ENCODE measurements around the gene KCNMA1.

KCNMA1 gene

GRCh38 chr10:77286531-77287508 is 350.8 kb downstream of the KCNMA1 start:
- Histone ChIP-seq H3K4me1 (ENCODE audit: control insufficient read depth, insufficient read depth, low read length) (0 out of 2 replicates have a peak, but pooled peaks cover 2% of the 10 kb centered on the region), H3K36me3 (ENCODE audit: control insufficient read depth, insufficient read depth, low read length) (no peaks in the 10 kb centered on the region), H3K9me3 (ENCODE audit: control insufficient read depth, insufficient read depth, low read length) (no peaks in the 10 kb centered on the region), H3K27me3 (ENCODE audit: control insufficient read depth, insufficient read depth, low read length) (no peaks in the 10 kb centered on the region), H3K4me3 (ENCODE audit: low read length) (no peak overlapping the region), H3K27ac (ENCODE audit: low read length) (no peak overlapping the region)
- DNase-seq (ENCODE audit: low read depth, low spot score), result no peak
- WGBS (ENCODE audit: insufficient coverage, insufficient read length), result no CpG with 5 or more reads among the region's 6 CpGs

GRCh38 chr10:77285529-77286182 is 352.0 kb downstream of the KCNMA1 start:
- H3K4me1 ChIP-seq (ENCODE audit: control insufficient read depth, insufficient read depth, low read length), result 0 out of 2 replicates have a peak, but pooled peaks cover 2% of the 10 kb centered on the region
- no peak overlapping the region for H3K4me3 ChIP-seq (ENCODE audit: low read length)
- DNase-seq (ENCODE audit: low read depth, low spot score), result no peak
- no peaks in the 10 kb centered on the region for H3K36me3 ChIP-seq (ENCODE audit: control insufficient read depth, insufficient read depth, low read length)
- no CpG with 5 or more reads among the region's 1 CpG for WGBS (ENCODE audit: insufficient coverage, insufficient read length)
- no peak overlapping the region for H3K27ac ChIP-seq (ENCODE audit: low read length)
- H3K27me3 ChIP-seq (ENCODE audit: control insufficient read depth, insufficient read depth, low read length), result no peaks in the 10 kb centered on the region
- H3K9me3 ChIP-seq (ENCODE audit: control insufficient read depth, insufficient read depth, low read length), result no peaks in the 10 kb centered on the region

- H3K27me3 ChIP-seq (ENCODE audit: control insufficient read depth, insufficient read depth, low read length), result no peaks in the 10 kb centered on the region
- H3K4me1 ChIP-seq (ENCODE audit: control insufficient read depth, insufficient read depth, low read length), result 0 out of 2 replicates have a peak, but pooled peaks cover 2% of the 10 kb centered on the region
- H3K9me3 ChIP-seq (ENCODE audit: control insufficient read depth, insufficient read depth, low read length), result no peaks in the 10 kb centered on the region
- no peak overlapping the region for H3K27ac ChIP-seq (ENCODE audit: low read length)
- no peak for DNase-seq (ENCODE audit: low read depth, low spot score)
- WGBS (ENCODE audit: insufficient coverage, insufficient read length), result no CpG with 5 or more reads among the region's 6 CpGs
- no peaks in the 10 kb centered on the region for H3K36me3 ChIP-seq (ENCODE audit: control insufficient read depth, insufficient read depth, low read length)
- H3K4me3 ChIP-seq (ENCODE audit: low read length), result no peak overlapping the region
These were observed 352.8 kb downstream of the KCNMA1 start for GRCh38 chr10:77284797-77285196.

DNA sequence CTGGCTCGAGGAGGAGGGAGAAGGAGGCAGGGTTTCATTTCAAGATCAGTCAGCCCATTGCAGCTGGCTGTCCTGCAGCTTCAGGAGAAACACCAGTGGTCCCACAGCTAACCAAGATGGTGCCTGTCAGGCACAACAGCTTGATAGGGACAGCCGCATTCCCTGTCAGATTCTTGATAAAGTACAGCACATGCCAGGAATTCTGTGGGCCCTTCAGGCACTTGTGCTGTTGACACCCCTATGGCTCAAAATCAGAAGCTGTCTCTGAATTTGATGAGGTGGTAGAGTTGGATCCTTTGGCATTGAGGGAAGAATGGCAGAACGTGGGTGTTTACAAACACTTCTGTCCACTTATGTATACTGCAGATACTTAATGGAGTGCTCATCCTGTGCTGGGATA is 354.3 kb downstream of the KCNMA1 start:
- no peak overlapping the region for H3K27ac ChIP-seq (ENCODE audit: low read length)
- H3K4me1 ChIP-seq (ENCODE audit: control insufficient read depth, insufficient read depth, low read length), result no peaks in the 10 kb centered on the region
- no CpG with 5 or more reads among the region's 3 CpGs for WGBS (ENCODE audit: insufficient coverage, insufficient read length)
- H3K27me3 ChIP-seq (ENCODE audit: control insufficient read depth, insufficient read depth, low read length), result no peaks in the 10 kb centered on the region
- H3K9me3 ChIP-seq (ENCODE audit: control insufficient read depth, insufficient read depth, low read length), result no peaks in the 10 kb centered on the region
- DNase-seq (ENCODE audit: low read depth, low spot score), result no peak
- H3K36me3 ChIP-seq (ENCODE audit: control insufficient read depth, insufficient read depth, low read length), result no peaks in the 10 kb centered on the region
- H3K4me3 ChIP-seq (ENCODE audit: low read length), result no peak overlapping the region

DNA sequence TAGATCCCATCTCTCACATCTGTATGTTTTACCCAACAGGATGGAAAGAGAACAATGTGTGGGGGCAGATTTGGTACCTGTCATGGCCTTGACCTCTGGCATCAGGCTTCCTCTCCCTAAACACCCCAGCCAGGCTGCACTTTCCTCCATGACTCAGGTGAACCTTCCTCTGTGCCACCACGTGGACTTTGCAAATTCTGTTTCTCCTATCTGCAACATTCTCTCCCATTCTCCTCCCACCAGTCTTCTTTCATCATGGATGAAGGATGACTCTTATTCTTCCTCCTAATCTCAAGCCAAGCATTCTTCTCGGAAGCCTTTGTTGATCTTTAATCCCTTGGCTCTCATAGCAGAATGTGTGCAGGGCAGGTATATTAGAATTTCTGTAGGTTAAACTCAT is 355.4 kb downstream of the KCNMA1 start:
- no peak overlapping the region for H3K27ac ChIP-seq (ENCODE audit: low read length)
- no peaks in the 10 kb centered on the region for H3K27me3 ChIP-seq (ENCODE audit: control insufficient read depth, insufficient read depth, low read length)
- WGBS (ENCODE audit: insufficient coverage, insufficient read length), result no CpG with 5 or more reads among the region's 2 CpGs
- H3K4me1 ChIP-seq (ENCODE audit: control insufficient read depth, insufficient read depth, low read length), result no peaks in the 10 kb centered on the region
- DNase-seq (ENCODE audit: low read depth, low spot score), result no peak
- H3K9me3 ChIP-seq (ENCODE audit: control insufficient read depth, insufficient read depth, low read length), result no peaks in the 10 kb centered on the region
- no peak overlapping the region for H3K4me3 ChIP-seq (ENCODE audit: low read length)
- no peaks in the 10 kb centered on the region for H3K36me3 ChIP-seq (ENCODE audit: control insufficient read depth, insufficient read depth, low read length)

- no CpG with 5 or more reads among the region's 4 CpGs for WGBS (ENCODE audit: insufficient coverage, insufficient read length)
- Histone ChIP-seq H3K4me1 (ENCODE audit: control insufficient read depth, insufficient read depth, low read length) (no peaks in the 10 kb centered on the region), H3K27me3 (ENCODE audit: control insufficient read depth, insufficient read depth, low read length) (no peaks in the 10 kb centered on the region), H3K27ac (ENCODE audit: low read length) (no peak overlapping the region), H3K36me3 (ENCODE audit: control insufficient read depth, insufficient read depth, low read length) (no peaks in the 10 kb centered on the region), H3K4me3 (ENCODE audit: low read length) (no peak overlapping the region), H3K9me3 (ENCODE audit: control insufficient read depth, insufficient read depth, low read length) (no peaks in the 10 kb centered on the region)
- no peak for DNase-seq (ENCODE audit: low read depth, low spot score)
These were observed 355.9 kb downstream of the KCNMA1 start for GRCh38 chr10:77281719-77282118.

DNA sequence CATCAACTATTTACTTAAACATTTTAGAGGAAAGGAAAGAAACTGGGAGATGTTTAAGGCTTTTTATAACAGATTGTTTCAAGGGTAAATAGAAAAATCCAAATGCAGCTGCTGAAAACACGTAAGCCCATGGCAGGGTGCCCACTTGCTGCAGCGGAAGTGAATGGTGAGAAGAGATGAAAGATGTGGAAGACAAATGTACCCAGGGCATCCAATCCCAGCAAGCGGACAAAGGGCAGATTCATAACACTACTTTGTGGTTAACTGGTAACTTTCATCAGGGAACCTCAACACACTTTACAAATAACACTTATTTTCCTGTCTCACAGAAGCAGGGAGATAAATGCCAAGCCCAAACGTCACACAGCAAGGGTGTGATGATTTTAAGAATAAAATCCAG is 358.4 kb downstream of the KCNMA1 start:
- DNase-seq (ENCODE audit: low read depth, low spot score), result no peak
- H3K36me3 ChIP-seq (ENCODE audit: control insufficient read depth, insufficient read depth, low read length), result no peaks in the 10 kb centered on the region
- WGBS (ENCODE audit: insufficient coverage, insufficient read length), result no CpG with 5 or more reads among the region's 4 CpGs
- H3K27ac ChIP-seq (ENCODE audit: low read length), result no peak overlapping the region
- peaks cover 2% of the 10 kb centered on the region; the same call in 1 of the 2 replicates for H3K4me1 ChIP-seq (ENCODE audit: control insufficient read depth, insufficient read depth, low read length)
- no peaks in the 10 kb centered on the region for H3K27me3 ChIP-seq (ENCODE audit: control insufficient read depth, insufficient read depth, low read length)
- H3K9me3 ChIP-seq (ENCODE audit: control insufficient read depth, insufficient read depth, low read length), result no peaks in the 10 kb centered on the region
- no peak overlapping the region for H3K4me3 ChIP-seq (ENCODE audit: low read length)

GRCh38 chr10:77274046-77274795 is 363.4 kb downstream of the KCNMA1 start:
- Histone ChIP-seq H3K9me3 (ENCODE audit: control insufficient read depth, insufficient read depth, low read length) (no peaks in the 10 kb centered on the region), H3K36me3 (ENCODE audit: control insufficient read depth, insufficient read depth, low read length) (no peaks in the 10 kb centered on the region), H3K4me1 (ENCODE audit: control insufficient read depth, insufficient read depth, low read length) (peaks cover 2% of the 10 kb centered on the region; the same call in 1 of the 2 replicates), H3K27me3 (ENCODE audit: control insufficient read depth, insufficient read depth, low read length) (no peaks in the 10 kb centered on the region), H3K27ac (ENCODE audit: low read length) (no peak overlapping the region), H3K4me3 (ENCODE audit: low read length) (no peak overlapping the region)
- DNase-seq (ENCODE audit: low read depth, low spot score), result no peak
- no CpG with 5 or more reads among the region's 5 CpGs for WGBS (ENCODE audit: insufficient coverage, insufficient read length)

- H3K27ac ChIP-seq (ENCODE audit: low read length), result no peak overlapping the region
- H3K9me3 ChIP-seq (ENCODE audit: control insufficient read depth, insufficient read depth, low read length), result no peaks in the 10 kb centered on the region
- no peaks in the 10 kb centered on the region for H3K27me3 ChIP-seq (ENCODE audit: control insufficient read depth, insufficient read depth, low read length)
- no peak for DNase-seq (ENCODE audit: low read depth, low spot score)
- no peaks in the 10 kb centered on the region for H3K4me1 ChIP-seq (ENCODE audit: control insufficient read depth, insufficient read depth, low read length)
- no peak overlapping the region for H3K4me3 ChIP-seq (ENCODE audit: low read length)
- H3K36me3 ChIP-seq (ENCODE audit: control insufficient read depth, insufficient read depth, low read length), result no peaks in the 10 kb centered on the region
These were observed 368.4 kb downstream of the KCNMA1 start for GRCh38 chr10:77269163-77269562.

DNA sequence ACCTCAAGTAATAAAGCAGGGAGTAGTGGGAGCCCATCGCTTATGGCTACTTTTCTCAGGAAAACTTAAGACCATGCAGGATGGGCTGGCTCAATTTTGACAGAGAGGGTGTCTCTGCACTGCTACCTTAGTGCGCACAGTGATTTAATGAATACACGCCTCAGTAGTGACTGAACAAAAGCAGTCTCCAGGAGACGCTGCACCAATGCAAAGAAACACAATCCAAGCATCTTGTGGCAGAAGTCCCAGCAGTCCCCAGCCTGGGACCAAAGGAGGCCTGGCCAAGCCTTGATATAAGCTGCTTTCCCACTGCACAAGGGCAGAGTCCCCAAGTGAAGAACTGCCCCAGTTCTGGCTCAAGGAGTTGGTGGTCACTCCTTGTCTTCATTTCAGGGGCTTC is 368.9 kb downstream of the KCNMA1 start:
- H3K4me1 ChIP-seq (ENCODE audit: control insufficient read depth, insufficient read depth, low read length), result no peaks in the 10 kb centered on the region
- H3K27me3 ChIP-seq (ENCODE audit: control insufficient read depth, insufficient read depth, low read length), result no peaks in the 10 kb centered on the region
- no peak overlapping the region for H3K4me3 ChIP-seq (ENCODE audit: low read length)
- DNase-seq (ENCODE audit: low read depth, low spot score), result no peak
- H3K27ac ChIP-seq (ENCODE audit: low read length), result no peak overlapping the region
- H3K9me3 ChIP-seq (ENCODE audit: control insufficient read depth, insufficient read depth, low read length), result no peaks in the 10 kb centered on the region
- no peaks in the 10 kb centered on the region for H3K36me3 ChIP-seq (ENCODE audit: control insufficient read depth, insufficient read depth, low read length)
- no CpG with 5 or more reads among the region's 4 CpGs for WGBS (ENCODE audit: insufficient coverage, insufficient read length)

Measured in iPS DF 6.9 (cell line).